K562 (cell line): ENCODE data around the gene PACSIN2. TPM values are rescaled to one million over a fixed set of nuclear protein-coding genes. Genes with fewer than 3 reads are reported as not detected.

ENCODE experiments used
- ATAC-seq: fragments of 200-7000 bp; cut with Tn5 transposase; 3 replicates; pipeline ENCODE4 v1.9.1; 2020; ENCODE audit warnings: moderate library complexity
- BruUV-seq: library from RNA; stranded (reverse); fragments of 400-500 nt; replicated peaks from 2 replicates; lab custom pipeline; 2021; lab: Mats Ljungman, UMichigan
- CTCF ChIA-PET: fragments of 300-600 bp; formaldehyde crosslinking; extraction: SDS; loops from one replicate; lab custom pipeline; 2021; ENCODE audit warnings: low intra/inter-chr PET ratio; lab: Yijun Ruan, JAX
- POLR2A ChIA-PET: fragments of 300-600, 350-650 bp; sonication (Branson Sonifier 250); formaldehyde crosslinking; extraction: SDS; loops from one replicate; lab custom pipeline; 2021; ENCODE audit warnings: antibody characterized with exemption, inconsistent platforms; lab: Yijun Ruan, JAX
- DNase-seq, 4 experiments: peaks; one replicate each; pipeline versions ENCODE4 v3.0.0 to v3.0.0-alpha.2; 2011 to 2018; ENCODE audit warnings: low spot score in 3 of 4, mixed read lengths in 3 of 4; ENCODE audit errors: extremely low read depth in 1 of 4
- FAIRE-seq: peaks from 2 replicates; lab custom pipeline; 2011; peaks lifted over from hg19 to GRCh38; lab: Jason Lieb, UNC
- H2AFZ ChIP-seq: 2 replicates; pipeline ENCODE4 v1.6.0; 2011; ENCODE audit warnings: low read depth, low read length, control low read depth, inconsistent platforms
- H3K27ac ChIP-seq: fragments of 200-600 bp; 3 replicates; pipeline ENCODE4 v1.8.0; 2011; ENCODE audit warnings: low read depth, mild to moderate bottlenecking, control low read depth, inconsistent platforms, low read length, moderate library complexity, mixed read lengths; ENCODE audit errors: extremely low read depth
- H3K27me3 ChIP-seq, 2 experiments: fragments of 300-600 bp in 1 of 2; 2 replicates in 1 of 2; 3 replicates in 1 of 2; pipeline versions ENCODE4 v1.6.0 to v1.8.0; 2011; ENCODE audit warnings: inconsistent platforms in 2 of 2, low read length in 2 of 2, mild to moderate bottlenecking in 1 of 2, mixed read lengths in 1 of 2, moderate library complexity in 1 of 2; ENCODE audit not compliant: control insufficient read depth in 2 of 2, insufficient read depth in 2 of 2
- H3K36me3 ChIP-seq: fragments of 300-600 bp; 3 replicates; pipeline ENCODE4 v1.8.0; 2011; ENCODE audit warnings: mild to moderate bottlenecking, low read length, inconsistent platforms; ENCODE audit not compliant: control insufficient read depth, insufficient read depth
- H3K4me1 ChIP-seq, 2 experiments: fragments of 200-600 bp in 1 of 2; replicated peaks in 1 of 2; 2 replicates in 1 of 2; 3 replicates in 1 of 2; pipeline versions ENCODE4 v1.5.1 to v1.8.0; 2011; ENCODE audit warnings: inconsistent platforms in 2 of 2, low read length in 2 of 2, mild to moderate bottlenecking in 1 of 2, mixed read lengths in 1 of 2, moderate library complexity in 1 of 2; ENCODE audit not compliant: control insufficient read depth in 2 of 2, insufficient read depth in 2 of 2
- H3K4me2 ChIP-seq: 2 replicates; pipeline ENCODE4 v1.6.1; 2011; ENCODE audit warnings: low read length, control low read depth, inconsistent platforms, mixed read lengths; ENCODE audit not compliant: insufficient read depth
- H3K4me3 ChIP-seq: fragments of 200-600 bp; sonication (generic), shearing (Covaris generic); 2 replicates; pipeline ENCODE4 v1.5.1; 2016; ENCODE audit warnings: control low read depth, inconsistent platforms
- H3K79me2 ChIP-seq: fragments of 200-600 bp; 3 replicates; pipeline ENCODE4 v1.8.0; 2011; ENCODE audit warnings: low read length, inconsistent platforms; ENCODE audit not compliant: control insufficient read depth, insufficient read depth
- H3K9ac ChIP-seq, 2 experiments: 2 replicates each; pipeline versions ENCODE4 v1.6.0 to v1.6.1; 2011; ENCODE audit warnings: low read depth in 2 of 2, low read length in 2 of 2, control low read depth in 1 of 2, inconsistent platforms in 1 of 2, mild to moderate bottlenecking in 1 of 2, mixed read lengths in 1 of 2; ENCODE audit not compliant: insufficient read depth in 1 of 2
- H3K9me1 ChIP-seq: one replicate; pipeline ENCODE4 v1.6.0; 2011; ENCODE audit warnings: inconsistent platforms, mild to moderate bottlenecking, low read length, moderate library complexity; ENCODE audit not compliant: control insufficient read depth, insufficient read depth
- H3K9me3 ChIP-seq: replicated peaks from 2 replicates; pipeline ENCODE4 v1.5.1; 2011; ENCODE audit warnings: low read depth, low read length, inconsistent platforms; ENCODE audit not compliant: control insufficient read depth, insufficient read depth
- H4K20me1 ChIP-seq: replicated peaks from 2 replicates; pipeline ENCODE4 v1.6.1; 2011; ENCODE audit warnings: low read length, inconsistent platforms, mixed read lengths; ENCODE audit not compliant: control insufficient read depth, insufficient read depth
- CBFA2T3 ChIP-seq: fragments of 450-650 bp; IDR thresholded peaks from 2 replicates; pipeline ENCODE4 v1.6.1; 2017
- WGBS: fragments of 100-300 bp; shearing (Covaris generic); methylation state at CpG from one replicate; pipeline ENCODE4 v1.1.6; 2016; ENCODE audit warnings: low coverage, mixed read lengths; ENCODE audit not compliant: insufficient coverage; ENCODE audit errors: missing lambda C conversion rate; 5-methylcytosine and 5-hydroxymethylcytosine counted together
- in situ Hi-C: fragments of 300-500 bp; cut with MboI; formaldehyde crosslinking; loops from 4 replicates; pipeline ENCODE4 v1.15.0; 2018; ENCODE audit warnings: inconsistent platforms, mixed read lengths
- intact Hi-C: fragments of 100-400 bp; cut with micrococcal nuclease; formaldehyde crosslinking; loops from 2 replicates; pipeline ENCODE4 v1.14.2; 2022
- polyA plus RNA-seq, 8 experiments: library from polyadenylated mRNA; depleted of rRNA in 4 of 8; stranded (reverse) in 5 of 8; unstranded in 3 of 8; fragments of >200 nt; fragmentation: Nextera tagmentation in 2 of 8; fragmentation: Illumina TruSeq in 1 of 8; extraction: Ambion mirVana in 2 of 8; extraction: Trizol in 1 of 8; gene quantifications; 2 replicates each; pipeline versions ENCODE4 v1.2.1 to v1.2.3, GENCODE V29; 2011 to 2014; ENCODE audit warnings: inconsistent platforms in 1 of 8, missing spikeins in 1 of 8
- total RNA-seq, 7 experiments: library from RNA; depleted of rRNA in 6 of 7; stranded (reverse); fragments of >200 nt in 6 of 7; fragmentation: Illumina TruSeq in 2 of 7; extraction: Trizol in 2 of 7; gene quantifications; 2 replicates each; pipeline versions ENCODE4 v1.2.1 to v1.2.3, GENCODE V29; 2011 to 2021; ENCODE audit warnings: low replicate concordance in 1 of 7
- TF ChIP-seq, protein P1 (sequence below): sonication (generic); IDR thresholded peaks from 2 replicates; pipeline ENCODE4 v1.6.1; 2016

Gene PACSIN2
- total and polyA plus RNA-seq, 9 of the 15 experiments (the other 6 are each of a cell fraction or from before 2014, with no cell fraction given) = 0.45 to 45.1 (median 23.9) TPM

DNA sequence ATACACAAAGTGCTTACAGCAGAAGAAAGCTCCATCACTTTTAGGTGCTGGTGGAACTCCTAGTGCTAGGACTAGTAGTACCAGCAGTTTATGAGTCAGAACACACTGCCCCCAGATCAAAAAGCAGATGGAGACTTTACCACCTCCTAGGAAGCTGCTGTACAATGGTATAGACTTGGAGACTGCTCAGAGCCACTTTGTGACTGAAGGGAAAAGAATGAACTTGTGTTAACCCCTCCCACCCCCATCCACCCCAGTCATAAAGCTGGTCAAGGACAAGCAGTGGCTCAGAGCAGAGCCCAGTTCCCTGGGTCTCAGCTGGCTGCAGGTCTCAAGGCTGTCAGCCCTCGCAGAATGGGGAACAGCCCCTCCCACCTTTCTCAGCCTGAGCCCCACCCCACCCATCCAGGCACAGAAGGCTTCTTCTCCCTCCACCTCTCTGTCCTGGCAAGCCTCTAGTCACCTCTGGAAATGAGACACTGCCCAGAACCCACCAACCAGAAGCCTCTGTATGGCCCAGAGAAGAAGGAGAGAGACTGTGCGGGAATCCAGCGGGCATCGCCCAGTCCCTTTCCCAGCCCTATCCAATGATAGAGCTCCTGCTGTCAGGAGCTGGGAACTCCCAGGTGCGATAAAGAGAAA, 23.8 kb downstream of the PACSIN2 start:
- H3K9me1 ChIP-seq = no peaks in the 10 kb centered on the region
- ATAC-seq = no peak; the same call in 2 of the 3 replicates
- H4K20me1 ChIP-seq = peaks cover 17% of the 10 kb centered on the region
- in situ Hi-C loops (no loop called here), intact Hi-C loops (no loop called here)
- H3K79me2 ChIP-seq = peaks cover 39% of the 10 kb centered on the region
- no peak overlapping the region for H3K4me2 ChIP-seq
- H3K27me3 ChIP-seq = no peaks in the 10 kb centered on the region
- H3K4me3 ChIP-seq = no peak overlapping the region
- peak in 1 of 4 experiments; percentile 19 for DNase-seq
- no peaks in the 10 kb centered on the region; the same call in 2 of the 3 replicates for H3K36me3 ChIP-seq
- H3K9ac ChIP-seq = no peak overlapping the region
- no peak overlapping the region for H2AFZ ChIP-seq
- no TSS peak for BruUV-seq
- ChIA-PET CTCF (no interaction called here), POLR2A (interaction anchor here (0.6 to 1.8 kb wide), 4 partner anchors 12 to 31 kb away, joined by 3 to 5 read pairs (median 4); no protein-coding TSS in a partner anchor)
- 38% methylated on average over 2 of the region's 5 CpGs for WGBS
- TF ChIP-seq CBFA2T3 = no peak
- TF ChIP-seq, protein P1, sequence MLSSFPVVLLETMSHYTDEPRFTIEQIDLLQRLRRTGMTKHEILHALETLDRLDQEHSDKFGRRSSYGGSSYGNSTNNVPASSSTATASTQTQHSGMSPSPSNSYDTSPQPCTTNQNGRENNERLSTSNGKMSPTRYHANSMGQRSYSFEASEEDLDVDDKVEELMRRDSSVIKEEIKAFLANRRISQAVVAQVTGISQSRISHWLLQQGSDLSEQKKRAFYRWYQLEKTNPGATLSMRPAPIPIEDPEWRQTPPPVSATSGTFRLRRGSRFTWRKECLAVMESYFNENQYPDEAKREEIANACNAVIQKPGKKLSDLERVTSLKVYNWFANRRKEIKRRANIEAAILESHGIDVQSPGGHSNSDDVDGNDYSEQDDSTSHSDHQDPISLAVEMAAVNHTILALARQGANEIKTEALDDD = peak; percentile 41; the same call in 1 of the 2 replicates
- FAIRE-seq = peak; percentile 61
- no peak overlapping the region for H3K27ac ChIP-seq
- H3K9me3 ChIP-seq = no peaks in the 10 kb centered on the region
- peaks cover 3 to 13% of the 10 kb centered on the region in 2 experiments; a peak in 3 of 5 replicates for H3K4me1 ChIP-seq
